ENCODE measurements around the gene PLPP7. TPM values are rescaled to one million over a fixed set of nuclear protein-coding genes. Genes with fewer than 3 reads are reported as not detected.
"Not testable (repeated sequence)": the region's sequence is repeated elsewhere in the genome, so short reads cannot be mapped to it uniquely, and the experiment has no call there.

Gene PLPP7
- not detected in 2 replicates for total RNA-seq (2014; rRNA removed; shearing (Covaris generic); ENCODE audit: low replicate concordance)

GRCh38 chr9:131289301-131290035 is at the start of gene PLPP7:
Gene PLPP7 (plus strand): TSS chr9:131289723. CDS start chr9:131289998, 275 bp downstream.
- no peak within 1 kb of the TSS for H3K27ac ChIP-seq (ENCODE audit: low read length)
- no peaks in the 10 kb centered on the region for H4K20me1 ChIP-seq (ENCODE audit: insufficient read depth, low read depth, low read length)
- H3K79me2 ChIP-seq (ENCODE audit: low read length), result no peaks in the 10 kb centered on the region
- H2AFZ ChIP-seq (ENCODE audit: low read length), result no peak within 1 kb of the TSS
- H3K9me2 ChIP-seq (replicated peaks; ENCODE audit: insufficient read depth, low read length), result no peaks in the 10 kb centered on the region
- H3K4me3 ChIP-seq (ENCODE audit: low read length), result no peak within 1 kb of the TSS
- no peak within 1 kb of the TSS for H3K4me2 ChIP-seq (ENCODE audit: low read depth, low read length, poor library complexity, severe bottlenecking)
- no peak within 1 kb of the TSS for H3K9ac ChIP-seq (ENCODE audit: low read length)
- H3K36me3 ChIP-seq (ENCODE audit: insufficient read depth, low read length), result no peaks in the 10 kb centered on the region
- H3K9me3 ChIP-seq (ENCODE audit: low read length), result no peaks in the 10 kb centered on the region
- no peaks in the 10 kb centered on the region for H3K27me3 ChIP-seq (ENCODE audit: low read length)
- no peak for DNase-seq
- H3K4me1 ChIP-seq (ENCODE audit: low read length), result peaks cover 4% of the 10 kb centered on the region; the same call in 1 of the 2 replicates

- H2AFZ ChIP-seq (ENCODE audit: low read length), result no peak overlapping the region
- H3K79me2 ChIP-seq (ENCODE audit: low read length), result no peaks in the 10 kb centered on the region
- no peaks in the 10 kb centered on the region for H3K36me3 ChIP-seq (ENCODE audit: insufficient read depth, low read length)
- no peak overlapping the region for H3K4me2 ChIP-seq (ENCODE audit: low read depth, low read length, poor library complexity, severe bottlenecking)
- no peak for DNase-seq
- no peak overlapping the region for H3K4me3 ChIP-seq (ENCODE audit: low read length)
- no peak overlapping the region for H3K27ac ChIP-seq (ENCODE audit: low read length)
- H3K4me1 ChIP-seq (ENCODE audit: low read length), result peaks cover 11% of the 10 kb centered on the region
- H3K27me3 ChIP-seq (ENCODE audit: low read length), result no peaks in the 10 kb centered on the region
- H3K9me3 ChIP-seq (ENCODE audit: low read length), result no peaks in the 10 kb centered on the region
- no peaks in the 10 kb centered on the region for H4K20me1 ChIP-seq (ENCODE audit: insufficient read depth, low read depth, low read length)
- H3K9me2 ChIP-seq (replicated peaks; ENCODE audit: insufficient read depth, low read length), result no peaks in the 10 kb centered on the region
- H3K9ac ChIP-seq (ENCODE audit: low read length), result no peak overlapping the region
Measured at GRCh38 chr9:131240047-131240921, 49.2 kb upstream of the PLPP7 start.

GRCh38 chr9:131244331-131244730 is 45.2 kb upstream of the PLPP7 start:
- not testable (repeated sequence) for H4K20me1 ChIP-seq (ENCODE audit: insufficient read depth, low read depth, low read length)

GRCh38 chr9:131246618-131247017 is 42.9 kb upstream of the PLPP7 start:
- Histone ChIP-seq H2AFZ (ENCODE audit: low read length) (no peak overlapping the region), H3K36me3 (ENCODE audit: insufficient read depth, low read length) (no peaks in the 10 kb centered on the region), H3K27ac (ENCODE audit: low read length) (no peak overlapping the region), H3K9ac (ENCODE audit: low read length) (no peak overlapping the region), H3K9me3 (ENCODE audit: low read length) (no peaks in the 10 kb centered on the region), H3K9me2 (replicated peaks; ENCODE audit: insufficient read depth, low read length) (no peaks in the 10 kb centered on the region), H3K27me3 (ENCODE audit: low read length) (no peaks in the 10 kb centered on the region), H4K20me1 (ENCODE audit: insufficient read depth, low read depth, low read length) (no peaks in the 10 kb centered on the region), H3K4me2 (ENCODE audit: low read depth, low read length, poor library complexity, severe bottlenecking) (no peak overlapping the region), H3K79me2 (ENCODE audit: low read length) (no peaks in the 10 kb centered on the region), H3K4me3 (ENCODE audit: low read length) (no peak overlapping the region), H3K4me1 (ENCODE audit: low read length) (no peaks in the 10 kb centered on the region)
- no peak for DNase-seq

More at GRCh38 chr9:131244331-131244730, 45.2 kb upstream of the PLPP7 start:
- H3K27ac ChIP-seq (ENCODE audit: low read length); H3K27me3 ChIP-seq (ENCODE audit: low read length); H3K9me3 ChIP-seq (ENCODE audit: low read length); H3K4me2 ChIP-seq (ENCODE audit: low read depth, low read length, poor library complexity, severe bottlenecking); H3K4me1 ChIP-seq (ENCODE audit: low read length); H3K9ac ChIP-seq (ENCODE audit: low read length); DNase-seq; H3K79me2 ChIP-seq (ENCODE audit: low read length); H2AFZ ChIP-seq (ENCODE audit: low read length); H3K9me2 ChIP-seq (replicated peaks; ENCODE audit: insufficient read depth, low read length); H3K4me3 ChIP-seq (ENCODE audit: low read length); H3K36me3 ChIP-seq (ENCODE audit: insufficient read depth, low read length): not testable (repeated sequence)

GRCh38 chr9:131252120-131252519 is 37.4 kb upstream of the PLPP7 start:
- Histone ChIP-seq H2AFZ (ENCODE audit: low read length) (peak overlapping the region; percentile 55), H3K9ac (ENCODE audit: low read length) (peak overlapping the region; percentile 85), H3K9me2 (replicated peaks; ENCODE audit: insufficient read depth, low read length) (no peaks in the 10 kb centered on the region), H4K20me1 (ENCODE audit: insufficient read depth, low read depth, low read length) (no peaks in the 10 kb centered on the region), H3K4me3 (ENCODE audit: low read length) (peak overlapping the region; percentile 67; the same call in 1 of the 2 replicates), H3K36me3 (ENCODE audit: insufficient read depth, low read length) (no peaks in the 10 kb centered on the region), H3K27me3 (ENCODE audit: low read length) (no peaks in the 10 kb centered on the region), H3K79me2 (ENCODE audit: low read length) (no peaks in the 10 kb centered on the region; the same call in 1 of the 2 replicates), H3K4me2 (ENCODE audit: low read depth, low read length, poor library complexity, severe bottlenecking) (peak overlapping the region; percentile 82), H3K4me1 (ENCODE audit: low read length) (peaks cover 50% of the 10 kb centered on the region), H3K9me3 (ENCODE audit: low read length) (no peaks in the 10 kb centered on the region), H3K27ac (ENCODE audit: low read length) (no peak overlapping the region)
- DNase-seq, result no peak

GRCh38 chr9:131253891-131254491 is 35.5 kb upstream of the PLPP7 start:
- Histone ChIP-seq H3K27ac (ENCODE audit: low read length) (peak overlapping the region; percentile 98), H4K20me1 (ENCODE audit: insufficient read depth, low read depth, low read length) (no peaks in the 10 kb centered on the region), H3K9ac (ENCODE audit: low read length) (peak overlapping the region; percentile 85), H3K9me3 (ENCODE audit: low read length) (no peaks in the 10 kb centered on the region), H2AFZ (ENCODE audit: low read length) (no peak overlapping the region), H3K79me2 (ENCODE audit: low read length) (no peaks in the 10 kb centered on the region; the same call in 1 of the 2 replicates), H3K36me3 (ENCODE audit: insufficient read depth, low read length) (no peaks in the 10 kb centered on the region), H3K4me3 (ENCODE audit: low read length) (peak overlapping the region; percentile 67; the same call in 1 of the 2 replicates), H3K4me1 (ENCODE audit: low read length) (peaks cover 56% of the 10 kb centered on the region), H3K9me2 (replicated peaks; ENCODE audit: insufficient read depth, low read length) (no peaks in the 10 kb centered on the region), H3K27me3 (ENCODE audit: low read length) (no peaks in the 10 kb centered on the region), H3K4me2 (ENCODE audit: low read depth, low read length, poor library complexity, severe bottlenecking) (peak overlapping the region; percentile 82)
- peak; percentile 98 for DNase-seq

GRCh38 chr9:131254626-131255025 is 34.9 kb upstream of the PLPP7 start:
- DNase-seq, result no peak
- Histone ChIP-seq H2AFZ (ENCODE audit: low read length) (no peak overlapping the region), H3K27ac (ENCODE audit: low read length) (peak overlapping the region; percentile 98), H3K27me3 (ENCODE audit: low read length) (no peaks in the 10 kb centered on the region), H3K36me3 (ENCODE audit: insufficient read depth, low read length) (no peaks in the 10 kb centered on the region), H3K4me2 (ENCODE audit: low read depth, low read length, poor library complexity, severe bottlenecking) (peak overlapping the region; percentile 82), H3K9ac (ENCODE audit: low read length) (peak overlapping the region; percentile 85), H4K20me1 (ENCODE audit: insufficient read depth, low read depth, low read length) (no peaks in the 10 kb centered on the region), H3K4me1 (ENCODE audit: low read length) (peaks cover 56% of the 10 kb centered on the region), H3K9me2 (replicated peaks; ENCODE audit: insufficient read depth, low read length) (no peaks in the 10 kb centered on the region), H3K4me3 (ENCODE audit: low read length) (peak overlapping the region; percentile 66; the same call in 1 of the 2 replicates), H3K79me2 (ENCODE audit: low read length) (no peaks in the 10 kb centered on the region; the same call in 1 of the 2 replicates), H3K9me3 (ENCODE audit: low read length) (no peaks in the 10 kb centered on the region)
